ENCODE data around the gene ZNF451.

The ZNF451 gene

GRCh38 chr6:57147955-57148858, 58.2 kb downstream of the ZNF451 start:
- no peak for DNase-seq (ENCODE audit: low read depth)

GRCh38 chr6:57158658-57159057, 68.7 kb downstream of the ZNF451 start:
- no peak for DNase-seq (ENCODE audit: low read depth)

- DNase-seq (ENCODE audit: low read depth) = no peak
Measured at GRCh38 chr6:57159127-57159526, 69.1 kb downstream of the ZNF451 start.

GRCh38 chr6:57162028-57162427, 72.0 kb downstream of the ZNF451 start:
- DNase-seq (ENCODE audit: low read depth) = no peak

- DNase-seq (ENCODE audit: low read depth) = no peak
Measured at GRCh38 chr6:57162516-57162915, 72.5 kb downstream of the ZNF451 start.

- DNase-seq (ENCODE audit: low read depth) = no peak
Measured at GRCh38 chr6:57163956-57164355, 74.0 kb downstream of the ZNF451 start.

GRCh38 chr6:57165080-57165479, 75.1 kb downstream of the ZNF451 start:
- no peak for DNase-seq (ENCODE audit: low read depth)

GRCh38 chr6:57172136-57173055, 82.4 kb downstream of the ZNF451 start, which contains the start of gene BAG2:
Gene BAG2 (plus strand): TSS chr6:57172326. CDS start chr6:57172698, 372 bp downstream.
- peak; percentile 84 for DNase-seq (ENCODE audit: low read depth)

- DNase-seq (ENCODE audit: low read depth) = peak; percentile 6
Measured at GRCh38 chr6:57173056-57173885, 83.3 kb downstream of the ZNF451 start.

- DNase-seq (ENCODE audit: low read depth) = no peak
Measured at GRCh38 chr6:57173886-57174510, 84.0 kb downstream of the ZNF451 start.

- no peak for DNase-seq (ENCODE audit: low read depth)
Measured at GRCh38 chr6:57174511-57174907, 84.5 kb downstream of the ZNF451 start.

GRCh38 chr6:57177545-57178265, 87.7 kb downstream of the ZNF451 start:
- DNase-seq (ENCODE audit: low read depth) = no peak

GRCh38 chr6:57180596-57180995, 90.6 kb downstream of the ZNF451 start:
- DNase-seq (ENCODE audit: low read depth) = no peak

- DNase-seq (ENCODE audit: low read depth) = no peak
Measured at GRCh38 chr6:57182017-57182432, 92.0 kb downstream of the ZNF451 start.

- DNase-seq (ENCODE audit: low read depth) = no peak
Measured at GRCh38 chr6:57183336-57183735, 93.3 kb downstream of the ZNF451 start.

GRCh38 chr6:57190140-57190539, 100.2 kb downstream of the ZNF451 start:
- no peak for DNase-seq (ENCODE audit: low read depth)

- no peak for DNase-seq (ENCODE audit: low read depth)
Measured at GRCh38 chr6:57193177-57193576, 103.2 kb downstream of the ZNF451 start.

- no peak for DNase-seq (ENCODE audit: low read depth)
Measured at GRCh38 chr6:57195457-57195856, 105.5 kb downstream of the ZNF451 start.

- DNase-seq (ENCODE audit: low read depth) = no peak
Measured at GRCh38 chr6:57198926-57199636, 109.1 kb downstream of the ZNF451 start.

- DNase-seq (ENCODE audit: low read depth) = no peak
Measured at GRCh38 chr6:57201718-57202117, 111.7 kb downstream of the ZNF451 start.

Measured in stimulated activated CD4-positive, alpha-beta T cell treated with anti-CD3 and anti-CD28 coated beads, Interleukin-2, amount 100 ng/mL, for 4 hours (primary cell).